Hematopoietic multipotent progenitor cell treated with erythropoietin and hydrocortisone succinate and interleukin-3 and kit ligand, for 4 days (in vitro differentiated cells): Measurements from ENCODE around the gene CACNA1H.

Experiments
- DNase-seq: peaks from one replicate; pipeline ENCODE4 v3.0.0-alpha.2; 2015

Gene CACNA1H

DNA sequence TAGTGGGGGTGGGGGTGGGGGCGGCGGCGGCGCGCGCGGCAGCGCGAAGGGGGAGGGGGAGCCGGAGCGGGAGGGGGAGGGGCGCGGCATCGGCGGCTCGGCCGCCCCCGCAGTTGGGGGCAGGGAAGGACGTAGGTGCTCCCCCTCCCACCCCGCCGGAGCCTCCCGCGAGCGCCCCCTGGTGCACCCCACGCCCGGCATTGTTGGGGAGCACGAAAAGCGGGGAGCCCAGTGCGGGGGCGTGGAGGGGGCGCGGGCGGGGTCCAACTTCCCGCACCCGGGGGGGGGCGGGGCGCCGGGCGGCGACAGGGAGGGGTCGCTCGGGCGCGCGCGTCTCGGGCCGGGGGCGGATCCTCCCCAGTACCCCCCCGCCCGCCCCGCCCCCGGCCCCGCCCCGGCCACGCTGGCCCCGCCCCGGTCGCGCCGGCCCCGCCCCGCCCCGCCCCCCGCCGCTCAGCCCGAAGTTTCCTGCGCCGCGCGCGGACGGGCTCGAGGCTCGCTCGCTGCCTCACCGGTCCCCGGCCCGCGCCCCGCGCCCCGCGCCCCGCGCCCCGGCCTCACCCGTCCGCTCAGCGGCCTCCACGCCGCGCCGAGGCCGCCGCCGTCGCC is at the start of gene CACNA1H:
TSS of gene CACNA1H (plus strand) at position 456 of the 609 bp plus-strand sequence. CDS start 632 bp downstream, outside the sequence.
- DNase-seq, result peak; percentile 35

DNA sequence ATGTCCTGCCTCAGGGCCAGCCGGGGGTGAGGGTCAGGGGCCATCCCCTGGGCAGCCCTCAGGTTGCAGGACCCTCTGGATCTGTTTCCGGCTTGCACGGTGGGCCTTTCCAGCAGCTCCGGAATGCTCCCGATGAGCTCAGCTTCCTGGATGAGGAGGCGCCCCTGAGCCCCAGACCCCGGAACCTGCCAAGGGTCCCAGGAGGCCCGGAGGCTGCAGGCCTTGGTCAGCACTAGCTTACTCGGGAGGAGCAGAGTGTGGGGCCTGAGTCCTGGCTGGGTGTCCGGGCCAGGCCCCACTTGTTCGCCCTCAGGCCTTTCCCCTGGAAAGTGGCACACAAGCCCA is 49.3 kb upstream of the CACNA1H start:
- DNase-seq, result no peak

- peak; percentile 80 for DNase-seq
Measured at GRCh38 chr16:1105888-1106620, 46.9 kb upstream of the CACNA1H start.

GRCh38 chr16:1106659-1107058 is 46.2 kb upstream of the CACNA1H start:
- no peak for DNase-seq

DNA sequence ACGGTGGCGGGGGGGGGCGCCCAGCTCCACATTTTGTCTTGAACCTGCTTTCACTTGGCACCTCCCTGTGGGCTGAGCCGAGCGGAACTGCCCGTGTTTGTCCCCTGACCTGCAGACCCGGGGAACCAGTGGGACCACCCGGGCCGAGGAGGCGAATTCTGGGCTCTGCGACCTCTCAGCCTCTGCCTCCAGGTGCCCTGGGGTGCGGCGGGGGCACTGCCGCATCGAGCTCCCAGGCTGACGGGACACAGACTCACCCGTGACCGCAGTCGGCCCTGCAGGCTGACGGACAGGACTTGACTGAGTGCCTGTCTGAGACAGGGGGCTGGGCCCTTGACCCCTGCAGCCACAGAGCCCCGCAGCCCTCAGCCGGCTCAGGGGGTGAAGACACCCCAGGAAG is 45.8 kb upstream of the CACNA1H start:
- DNase-seq, result no peak

GRCh38 chr16:1107731-1108130 is 45.2 kb upstream of the CACNA1H start:
- DNase-seq, result no peak

GRCh38 chr16:1108299-1109252 is 44.3 kb upstream of the CACNA1H start:
- no peak for DNase-seq

- no peak for DNase-seq
Measured at GRCh38 chr16:1109648-1110047, 43.3 kb upstream of the CACNA1H start.

DNA sequence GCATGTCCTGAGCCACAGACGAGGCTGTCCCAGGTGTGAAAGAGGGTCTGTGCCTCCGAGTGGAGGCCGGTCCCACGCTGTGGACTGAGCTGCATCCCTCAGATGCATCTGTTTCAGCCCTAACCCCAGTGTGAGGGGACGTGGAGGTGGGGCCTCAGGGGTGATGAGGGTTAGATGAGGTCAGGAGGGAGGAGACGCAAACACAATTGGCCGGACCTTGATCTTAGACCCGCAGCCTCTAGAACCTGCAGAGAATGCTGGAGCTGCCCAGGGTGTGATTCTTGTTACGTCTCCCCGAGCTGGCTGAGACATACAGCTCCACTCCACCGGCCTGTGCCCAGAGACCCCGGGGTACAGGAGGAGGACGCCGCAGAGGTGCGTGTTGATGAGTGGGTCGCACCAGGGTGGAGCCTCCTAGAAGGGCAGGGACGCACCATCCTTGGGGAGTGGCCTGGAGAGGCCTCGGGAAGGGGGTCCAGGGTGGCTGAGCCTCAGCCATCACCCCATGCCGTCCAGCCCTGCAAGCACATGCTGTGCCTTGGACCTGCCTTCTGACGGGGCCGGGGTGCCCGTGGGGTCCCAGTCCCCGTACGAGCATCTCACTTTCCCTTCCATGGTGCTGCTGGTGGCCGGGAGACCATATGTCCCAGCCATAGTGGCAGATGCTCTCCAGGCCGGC is 40.3 kb upstream of the CACNA1H start:
- no peak for DNase-seq

DNA sequence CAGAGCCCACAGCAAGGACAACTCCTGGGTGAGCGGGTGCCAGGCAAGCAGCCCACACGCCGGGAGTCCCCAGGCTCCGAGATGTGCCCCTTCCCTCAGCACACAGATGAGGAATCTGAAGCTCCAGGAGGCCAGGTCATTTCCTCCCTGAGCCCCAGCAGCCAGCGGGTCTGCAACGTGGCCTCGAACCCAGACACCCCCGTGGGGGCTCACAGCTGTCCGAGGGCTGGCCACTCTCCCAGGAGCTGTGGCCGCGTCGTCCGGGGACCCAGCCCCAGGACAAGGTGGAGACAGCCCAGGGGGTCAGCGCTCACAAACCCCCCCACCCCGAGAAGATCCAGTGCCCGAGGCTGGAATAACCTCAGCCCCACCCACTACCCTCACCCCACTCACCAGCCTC is 39.4 kb upstream of the CACNA1H start:
- DNase-seq, result no peak

GRCh38 chr16:1113889-1114526 is 38.9 kb upstream of the CACNA1H start:
- DNase-seq, result no peak

GRCh38 chr16:1116693-1117077 is 36.2 kb upstream of the CACNA1H start:
- DNase-seq, result no peak

GRCh38 chr16:1117176-1117900 is 35.6 kb upstream of the CACNA1H start:
- no peak for DNase-seq

DNA sequence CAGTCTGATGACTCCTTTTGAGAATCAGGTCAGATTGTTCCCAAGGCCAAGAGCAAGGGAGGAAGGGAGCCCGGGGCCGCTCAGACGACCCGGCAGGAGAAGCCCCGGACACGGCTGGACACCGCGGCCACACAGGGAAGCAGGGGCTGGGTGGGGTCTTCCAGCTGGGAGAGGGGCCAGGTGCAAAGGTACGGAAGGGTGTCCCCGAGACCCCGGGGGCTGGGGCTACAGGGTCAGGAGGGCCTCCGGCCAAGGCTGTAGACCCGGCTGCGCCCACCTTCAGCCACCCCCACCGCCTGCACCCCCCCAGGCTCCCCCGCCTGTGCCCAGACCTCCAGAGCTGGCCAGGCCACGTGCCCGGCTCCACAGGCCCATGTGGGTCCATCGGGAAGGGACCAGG is 35.0 kb upstream of the CACNA1H start:
- DNase-seq, result no peak

DNA sequence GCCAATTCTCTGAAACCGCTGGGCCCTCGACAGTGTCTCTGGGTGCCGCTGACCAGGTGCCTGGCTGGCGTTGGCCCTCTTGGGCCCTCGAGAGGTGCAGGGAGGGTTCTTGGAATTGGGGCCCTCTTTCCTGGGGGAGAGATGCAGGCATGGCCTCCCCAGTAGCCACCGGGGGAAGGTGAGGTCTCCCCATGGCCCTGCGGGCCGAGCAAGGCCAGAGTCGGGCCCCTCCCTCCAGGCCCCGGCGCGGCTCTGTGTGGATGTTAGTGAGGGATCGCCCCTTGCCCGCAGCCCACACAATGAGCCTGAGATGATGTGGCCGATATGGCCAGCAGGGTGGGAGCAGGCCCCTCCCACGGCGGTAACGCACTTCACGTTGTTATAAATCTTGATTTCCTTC is 33.8 kb upstream of the CACNA1H start:
- DNase-seq, result no peak

GRCh38 chr16:1119766-1120576 is 32.9 kb upstream of the CACNA1H start:
- DNase-seq, result no peak

DNA sequence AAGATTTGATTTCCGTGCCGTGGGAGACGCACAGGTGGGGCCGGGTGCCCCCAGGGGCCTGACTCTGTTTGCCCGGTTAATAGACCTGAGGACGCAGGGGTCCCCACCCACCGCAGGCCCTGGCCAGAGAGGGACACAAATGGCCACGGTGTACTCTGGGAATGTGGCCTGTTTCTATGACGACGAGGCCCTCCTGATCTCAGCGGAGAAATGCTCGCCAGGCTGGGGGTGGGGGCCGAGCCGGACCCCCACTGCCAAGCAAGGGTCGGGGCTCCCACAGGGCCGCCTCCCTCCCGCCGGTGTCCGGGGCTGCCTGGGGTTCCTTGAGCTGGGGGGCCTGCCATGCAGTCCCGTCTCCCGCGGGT is 32.3 kb upstream of the CACNA1H start:
- no peak for DNase-seq

GRCh38 chr16:1121009-1121408 is 31.9 kb upstream of the CACNA1H start:
- DNase-seq, result no peak

DNA sequence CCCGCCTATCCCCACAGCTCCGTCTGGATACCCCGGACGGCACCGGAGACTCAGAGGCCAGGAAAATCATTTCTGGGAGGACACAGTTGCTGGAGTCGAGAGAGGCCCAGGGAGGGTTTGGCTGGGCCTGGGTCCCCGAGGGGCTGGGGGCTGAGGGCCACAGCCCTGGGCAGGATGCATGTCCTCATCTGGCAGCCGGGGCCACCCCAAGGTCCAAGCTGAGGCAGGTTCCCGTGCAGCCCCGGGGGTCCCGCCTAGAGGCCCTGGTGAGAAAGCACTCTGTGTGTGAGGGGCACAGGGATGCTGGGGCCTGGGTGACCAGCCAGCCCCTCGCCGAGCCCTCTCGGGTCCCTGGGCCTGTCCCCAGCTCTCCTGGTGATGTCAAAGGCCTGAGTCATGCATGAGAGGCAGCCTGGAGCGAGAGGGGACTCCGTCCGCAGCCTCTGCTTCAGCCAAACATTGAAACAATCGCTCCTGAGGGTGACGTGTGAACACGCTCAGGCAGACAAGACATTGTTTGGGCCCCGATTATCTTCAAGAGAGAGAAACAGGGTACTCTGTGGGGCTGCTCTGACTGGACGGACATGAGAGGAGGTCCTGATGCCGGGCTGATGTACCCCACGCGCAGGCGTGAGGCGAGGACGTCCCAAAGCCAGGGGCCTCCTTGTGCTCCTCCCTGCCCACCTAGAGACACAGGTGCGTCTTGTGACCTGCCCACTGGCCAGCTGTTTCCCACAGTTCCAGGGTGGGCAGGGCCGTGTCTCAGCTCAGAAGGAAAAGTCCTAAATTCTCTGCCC is 31.1 kb upstream of the CACNA1H start:
- DNase-seq, result no peak

- DNase-seq, result no peak
Measured at GRCh38 chr16:1122398-1122765, 30.5 kb upstream of the CACNA1H start.
